ENCODE measurements around the gene RPTOR.
"Not testable (repeated sequence)": the region's sequence is repeated elsewhere in the genome, so short reads cannot be mapped to it uniquely, and the experiment has no call there.

The RPTOR gene

GRCh38 chr17:80813318-80813717 is 268.7 kb downstream of the RPTOR start:
- no peak for DNase-seq (ENCODE audit: low spot score)
- TF ChIP-seq CTCF (IDR thresholded peaks at IDR 0.05), result no peak
- Histone ChIP-seq H3K27ac (no peak overlapping the region), H3K4me3 (no peak overlapping the region)

GRCh38 chr17:80814491-80814890 is 269.9 kb downstream of the RPTOR start:
- DNase-seq (ENCODE audit: low spot score), result no peak
- no peak overlapping the region for H3K4me3 ChIP-seq
- no peak for TF ChIP-seq CTCF (IDR thresholded peaks at IDR 0.05)
- H3K27ac ChIP-seq, result no peak overlapping the region

GRCh38 chr17:80815151-80815681 is 270.6 kb downstream of the RPTOR start:
- Histone ChIP-seq H3K4me3 (no peak overlapping the region), H3K27ac (no peak overlapping the region)
- no peak for TF ChIP-seq CTCF (IDR thresholded peaks at IDR 0.05)
- DNase-seq (ENCODE audit: low spot score), result no peak

- not testable (repeated sequence) for DNase-seq (ENCODE audit: low spot score); H3K27ac ChIP-seq
Observed at GRCh38 chr17:80815718-80816117, 271.1 kb downstream of the RPTOR start.

GRCh38 chr17:80816241-80817103 is 271.8 kb downstream of the RPTOR start:
- no peak for TF ChIP-seq CTCF (IDR thresholded peaks at IDR 0.05)
- H3K4me3 ChIP-seq, result no peak overlapping the region
- DNase-seq (ENCODE audit: low spot score), result no peak

More at GRCh38 chr17:80815718-80816117, 271.1 kb downstream of the RPTOR start:
- not testable (repeated sequence) for H3K4me3 ChIP-seq

GRCh38 chr17:80817321-80817845 is 272.7 kb downstream of the RPTOR start:
- Histone ChIP-seq H3K27ac (no peak overlapping the region), H3K4me3 (no peak overlapping the region)
- no peak for DNase-seq (ENCODE audit: low spot score)
- TF ChIP-seq CTCF (IDR thresholded peaks at IDR 0.05), result no peak

More at GRCh38 chr17:80816241-80817103, 271.8 kb downstream of the RPTOR start:
- no peak overlapping the region for H3K27ac ChIP-seq

- TF ChIP-seq CTCF (IDR thresholded peaks at IDR 0.05), result no peak
- Histone ChIP-seq H3K4me3 (no peak overlapping the region), H3K27ac (no peak overlapping the region)
- no peak for DNase-seq (ENCODE audit: low spot score)
Observed at GRCh38 chr17:80817861-80818260, 273.2 kb downstream of the RPTOR start.

Measured in coronary artery (tissue), 2 donors.